GM21367 (cell line): Measurements from ENCODE around the gene TNFRSF25.
"Not testable (repeated sequence)": the region's sequence is repeated elsewhere in the genome, so short reads cannot be mapped to it uniquely, and the experiment has no call there.

Source experiments
- ATAC-seq: cut with Tn5 transposase; IDR thresholded peaks from one replicate; pipeline ENCODE4 v1.9.1; 2021; ENCODE audit not compliant: unreplicated experiment

The TNFRSF25 gene

GRCh38 chr1:6454856-6455751 lies 10.9 kb downstream of the TNFRSF25 start:
- ATAC-seq = no peak

GRCh38 chr1:6453895-6454855 lies 11.8 kb downstream of the TNFRSF25 start:
- ATAC-seq = not testable (repeated sequence)

- no peak for ATAC-seq
These were observed 15.0 kb downstream of the TNFRSF25 start for GRCh38 chr1:6450943-6451373.

- not testable (repeated sequence) for ATAC-seq
These were observed 15.5 kb downstream of the TNFRSF25 start for GRCh38 chr1:6450486-6450885.

- ATAC-seq = no peak
These were observed 15.9 kb downstream of the TNFRSF25 start for GRCh38 chr1:6450005-6450450.

- no peak for ATAC-seq
These were observed 17.0 kb downstream of the TNFRSF25 start for GRCh38 chr1:6448749-6449631.

GRCh38 chr1:6447818-6448748 lies 17.9 kb downstream of the TNFRSF25 start:
- no peak for ATAC-seq

GRCh38 chr1:6447016-6447817 lies 18.8 kb downstream of the TNFRSF25 start:
- ATAC-seq = no peak

GRCh38 chr1:6446665-6447015 lies 19.3 kb downstream of the TNFRSF25 start:
- ATAC-seq = no peak

GRCh38 chr1:6445929-6446328 lies 20.0 kb downstream of the TNFRSF25 start:
- ATAC-seq = not testable (repeated sequence)

- ATAC-seq = no peak
These were observed 20.8 kb downstream of the TNFRSF25 start for GRCh38 chr1:6445062-6445763.

GRCh38 chr1:6444377-6444776 lies 21.6 kb downstream of the TNFRSF25 start:
- no peak for ATAC-seq

- no peak for ATAC-seq
These were observed 22.4 kb downstream of the TNFRSF25 start for GRCh38 chr1:6443339-6444115.

- no peak for ATAC-seq
These were observed 24.4 kb downstream of the TNFRSF25 start for GRCh38 chr1:6441586-6441985.

GRCh38 chr1:6440198-6441126 lies 25.5 kb downstream of the TNFRSF25 start:
- ATAC-seq = no peak

GRCh38 chr1:6438047-6438525 lies 27.9 kb downstream of the TNFRSF25 start:
- ATAC-seq = peak; percentile 51
